Measurements from ENCODE around the gene FADS2. TPM values are rescaled to one million over a fixed set of nuclear protein-coding genes. Genes with fewer than 3 reads are reported as not detected.

Gene FADS2
- total RNA-seq, 4 donors from 2014 or later, result 2.8 to 9.3 (median 7.0) TPM

DNA sequence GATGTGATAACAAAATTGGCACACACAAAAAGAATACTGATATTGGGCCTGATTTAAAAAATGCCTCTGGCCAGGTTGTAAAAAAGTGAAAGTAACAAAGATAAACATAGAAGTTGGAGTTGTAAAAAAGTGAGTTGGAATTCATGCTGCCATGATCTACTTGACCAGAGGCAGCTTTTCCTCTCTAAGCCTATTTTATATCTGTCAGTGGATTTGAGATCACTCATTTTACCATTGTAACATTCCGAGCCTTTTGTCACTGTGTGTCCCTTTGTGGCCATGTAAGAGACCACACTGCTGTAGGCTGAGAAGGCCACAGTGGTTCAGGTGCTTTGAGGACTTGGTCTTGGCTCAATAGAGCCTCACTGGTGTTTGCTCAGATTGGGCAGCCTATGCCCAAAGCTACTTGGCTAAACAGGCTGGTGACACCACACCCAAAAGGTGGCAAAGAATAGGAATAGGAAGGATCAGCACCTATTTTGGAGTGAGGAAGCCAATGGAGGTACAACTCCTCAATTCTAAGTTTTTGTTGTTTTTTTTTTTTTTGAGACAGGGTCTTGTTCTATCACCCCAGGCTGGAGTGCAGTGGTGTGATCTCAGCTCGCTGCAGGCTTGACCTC lies 28.3 kb upstream of the FADS2 start:
- 93 to 98% methylated on average over 2 of the region's 2 CpGs for WGBS, 2 donors
- intact Hi-C loops (cut with DNase I), result loop anchor here (5.0 to 10.0 kb wide), 2 partner anchors 148 to 285 kb away; no protein-coding TSS in a partner anchor
- Histone ChIP-seq H3K27ac (no peak overlapping the region), H3K36me3 (no peaks in the 10 kb centered on the region), H3K27me3 (no peaks in the 10 kb centered on the region), H3K4me3 (replicated peaks in 1 of 3) (no peak overlapping the region), H3K4me1 (no peaks in the 10 kb centered on the region), H3K9me3 (no peaks in the 10 kb centered on the region)
- TF ChIP-seq, protein P1, sequence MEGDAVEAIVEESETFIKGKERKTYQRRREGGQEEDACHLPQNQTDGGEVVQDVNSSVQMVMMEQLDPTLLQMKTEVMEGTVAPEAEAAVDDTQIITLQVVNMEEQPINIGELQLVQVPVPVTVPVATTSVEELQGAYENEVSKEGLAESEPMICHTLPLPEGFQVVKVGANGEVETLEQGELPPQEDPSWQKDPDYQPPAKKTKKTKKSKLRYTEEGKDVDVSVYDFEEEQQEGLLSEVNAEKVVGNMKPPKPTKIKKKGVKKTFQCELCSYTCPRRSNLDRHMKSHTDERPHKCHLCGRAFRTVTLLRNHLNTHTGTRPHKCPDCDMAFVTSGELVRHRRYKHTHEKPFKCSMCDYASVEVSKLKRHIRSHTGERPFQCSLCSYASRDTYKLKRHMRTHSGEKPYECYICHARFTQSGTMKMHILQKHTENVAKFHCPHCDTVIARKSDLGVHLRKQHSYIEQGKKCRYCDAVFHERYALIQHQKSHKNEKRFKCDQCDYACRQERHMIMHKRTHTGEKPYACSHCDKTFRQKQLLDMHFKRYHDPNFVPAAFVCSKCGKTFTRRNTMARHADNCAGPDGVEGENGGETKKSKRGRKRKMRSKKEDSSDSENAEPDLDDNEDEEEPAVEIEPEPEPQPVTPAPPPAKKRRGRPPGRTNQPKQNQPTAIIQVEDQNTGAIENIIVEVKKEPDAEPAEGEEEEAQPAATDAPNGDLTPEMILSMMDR (IDR thresholded peaks at IDR 0.05), result no peak
- TF ChIP-seq POLR2A (IDR thresholded peaks at IDR 0.05), result no peak
- no peak for DNase-seq

DNA sequence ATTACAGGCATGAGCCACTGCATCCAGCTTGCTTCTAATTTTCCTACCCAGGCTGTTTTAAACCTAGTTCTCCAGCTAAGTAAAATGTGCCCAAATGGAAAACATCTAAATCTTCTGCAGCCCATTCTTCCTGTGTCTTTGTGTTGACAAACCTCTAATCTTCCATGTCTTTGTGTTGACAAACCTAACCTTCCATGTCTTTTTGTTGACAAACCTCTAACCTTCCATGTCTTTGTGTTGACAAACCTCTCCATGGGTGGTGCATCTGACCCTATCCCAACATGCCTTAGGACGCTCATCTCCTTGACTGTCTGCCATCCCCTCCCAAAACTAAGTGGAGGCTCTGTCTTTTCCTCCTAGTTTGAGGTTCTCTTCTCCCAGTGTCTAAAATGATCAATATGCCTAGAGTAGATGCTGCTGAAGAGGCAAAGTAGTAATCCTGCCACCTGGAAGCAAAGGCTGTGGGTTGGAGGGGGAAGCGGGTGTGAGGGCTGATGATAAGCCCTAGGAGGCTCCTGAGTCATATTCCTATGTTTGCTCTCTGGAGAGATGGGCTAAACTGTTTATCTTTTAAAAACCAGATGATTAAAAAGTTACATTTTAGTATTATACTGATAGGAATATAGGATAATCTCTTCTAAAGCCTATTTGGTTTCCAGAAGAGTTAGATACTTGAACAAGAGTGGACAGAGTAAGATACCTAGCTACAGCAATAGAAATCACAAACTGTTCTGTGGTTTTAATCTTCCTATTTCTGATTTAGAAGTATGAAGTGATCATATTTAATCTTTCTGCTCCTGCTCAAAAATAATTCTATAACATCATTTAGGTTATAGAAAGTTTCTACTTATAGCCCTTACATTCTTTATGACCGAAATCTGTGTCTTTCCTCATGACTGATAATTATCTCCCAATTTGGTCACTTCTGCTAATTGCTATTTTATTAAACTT lies 27.5 kb upstream of the FADS2 start:
- intact Hi-C loops (cut with DNase I), result loop anchor here (10.0 kb wide), 1 partner anchor 284 kb away; no protein-coding TSS in a partner anchor
- Histone ChIP-seq H3K36me3 (no peaks in the 10 kb centered on the region), H3K27ac (no peak overlapping the region), H3K9me3 (no peaks in the 10 kb centered on the region), H3K4me1 (no peaks in the 10 kb centered on the region), H3K4me3 (replicated peaks in 1 of 3) (no peak overlapping the region), H3K27me3 (no peaks in the 10 kb centered on the region)
- no peak for DNase-seq
- no peak for TF ChIP-seq POLR2A (IDR thresholded peaks at IDR 0.05)
- TF ChIP-seq, protein P1 (IDR thresholded peaks at IDR 0.05), result no peak
- WGBS, 2 donors, result 93 to 94% methylated on average over 3 of the region's 3 CpGs

DNA sequence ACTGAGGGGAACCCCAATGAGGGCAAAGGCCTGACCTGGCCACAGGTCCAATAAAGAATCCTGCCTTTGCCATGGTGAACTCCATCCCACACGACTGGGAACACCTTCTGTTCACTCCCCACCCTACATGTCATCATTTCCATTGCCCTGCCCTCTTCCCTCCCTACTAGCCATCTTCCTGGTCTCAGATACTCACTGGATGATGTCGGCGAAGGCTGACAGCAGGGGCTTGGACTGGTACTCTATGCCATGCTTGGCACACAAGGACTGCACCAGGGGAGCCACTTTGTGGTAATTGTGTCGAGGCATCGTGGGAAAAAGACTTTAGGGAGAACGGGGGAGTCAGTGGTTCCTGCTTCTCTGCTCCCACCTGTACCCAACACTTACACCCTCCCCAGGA lies 25.5 kb upstream of the FADS2 start:
- no peaks in the 10 kb centered on the region for H3K36me3 ChIP-seq
- 93 to 97% methylated on average over 6 of the region's 6 CpGs for WGBS, 2 donors
- no peaks in the 10 kb centered on the region for H3K9me3 ChIP-seq
- DNase-seq, result no peak
- intact Hi-C loops (cut with DNase I), result loop anchor here (10.0 kb wide), 1 partner anchor 282 kb away; no protein-coding TSS in a partner anchor
- H3K4me3 ChIP-seq (replicated peaks in 1 of 3), result no peak overlapping the region
- no peak overlapping the region for H3K27ac ChIP-seq
- TF ChIP-seq, protein P1 (IDR thresholded peaks at IDR 0.05), result no peak
- no peak for TF ChIP-seq POLR2A (IDR thresholded peaks at IDR 0.05)
- no peaks in the 10 kb centered on the region for H3K27me3 ChIP-seq
- no peaks in the 10 kb centered on the region for H3K4me1 ChIP-seq

DNA sequence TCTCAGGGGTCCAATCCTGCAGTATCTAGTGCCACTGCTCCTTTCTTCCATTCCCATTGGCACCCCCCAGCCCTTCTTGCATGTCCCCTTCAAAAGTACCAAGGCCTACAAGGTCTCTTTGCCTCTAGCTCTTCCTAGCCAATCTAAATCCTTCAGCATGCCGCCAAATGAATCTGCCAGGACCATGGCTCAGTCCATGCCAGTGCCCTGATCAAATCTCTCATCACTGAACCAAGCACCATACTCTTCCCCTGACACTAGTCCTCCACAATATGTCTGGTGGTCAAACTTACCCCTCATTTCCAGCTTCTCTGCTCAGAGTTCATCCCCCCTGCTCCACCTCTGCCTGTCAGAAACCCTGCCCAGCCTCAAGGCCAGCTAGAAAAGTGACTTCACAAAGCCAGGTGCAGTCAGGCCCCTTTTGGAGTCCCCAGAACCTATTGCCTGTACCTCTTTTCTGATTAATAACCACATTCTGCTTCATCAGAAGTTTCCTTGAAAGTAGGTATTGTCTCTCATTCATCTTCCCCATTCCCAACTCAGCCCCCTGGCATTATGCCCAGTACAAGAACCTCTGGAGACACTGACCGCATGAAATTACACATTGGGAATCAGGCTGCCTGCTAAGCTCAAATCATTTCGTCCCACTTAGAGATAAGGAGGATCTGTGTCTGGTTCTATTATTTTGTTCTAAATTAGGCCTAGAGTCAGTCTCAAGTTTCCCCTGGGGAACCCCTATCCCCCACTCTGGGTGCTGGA lies 24.0 kb upstream of the FADS2 start:
- no peaks in the 10 kb centered on the region for H3K4me1 ChIP-seq
- no peak overlapping the region for H3K4me3 ChIP-seq (replicated peaks in 1 of 3)
- H3K27ac ChIP-seq, result no peak overlapping the region
- TF ChIP-seq, protein P1 (IDR thresholded peaks at IDR 0.05), result no peak
- no peak for TF ChIP-seq POLR2A (IDR thresholded peaks at IDR 0.05)
- no peaks in the 10 kb centered on the region for H3K27me3 ChIP-seq
- intact Hi-C loops (cut with DNase I), result loop anchor here (10.0 kb wide), 1 partner anchor 281 kb away; no protein-coding TSS in a partner anchor
- DNase-seq, result no peak
- 74 to 80% methylated on average over 3 of the region's 3 CpGs for whole genome bisulfite sequencing, 2 donors
- no peaks in the 10 kb centered on the region for H3K9me3 ChIP-seq
- H3K36me3 ChIP-seq, result no peaks in the 10 kb centered on the region
